HG03460 (cell line): ENCODE measurements around the gene RHD.
"Not testable (repeated sequence)": the region's sequence is repeated elsewhere in the genome, so short reads cannot be mapped to it uniquely, and the experiment has no call there.

Experiments used
- ATAC-seq: cut with Tn5 transposase; IDR thresholded peaks from one replicate; pipeline ENCODE4 v1.9.1; 2021; ENCODE audit not compliant: unreplicated experiment

The RHD gene

GRCh38 chr1:25302330-25302729, 30.0 kb downstream of the RHD start:
- ATAC-seq: not testable (repeated sequence)

GRCh38 chr1:25304936-25305335, 32.6 kb downstream of the RHD start:
- ATAC-seq: not testable (repeated sequence)

- ATAC-seq: not testable (repeated sequence)
These were observed 35.9 kb downstream of the RHD start for GRCh38 chr1:25308168-25308567.

- ATAC-seq: not testable (repeated sequence)
These were observed 36.8 kb downstream of the RHD start for GRCh38 chr1:25309085-25309484.

GRCh38 chr1:25309486-25309885, 37.2 kb downstream of the RHD start:
- not testable (repeated sequence) for ATAC-seq

- ATAC-seq: not testable (repeated sequence)
These were observed 40.6 kb downstream of the RHD start for GRCh38 chr1:25312806-25313470.

- not testable (repeated sequence) for ATAC-seq
These were observed 48.1 kb downstream of the RHD start for GRCh38 chr1:25320314-25320938.

GRCh38 chr1:25322127-25322526, 49.8 kb downstream of the RHD start:
- not testable (repeated sequence) for ATAC-seq

- ATAC-seq: not testable (repeated sequence)
These were observed 52.1 kb downstream of the RHD start for GRCh38 chr1:25324407-25324806.

- ATAC-seq: not testable (repeated sequence)
These were observed 55.8 kb downstream of the RHD start for GRCh38 chr1:25327864-25328790.

GRCh38 chr1:25328791-25329185, 56.5 kb downstream of the RHD start:
- ATAC-seq: not testable (repeated sequence)

- not testable (repeated sequence) for ATAC-seq
These were observed 57.0 kb downstream of the RHD start for GRCh38 chr1:25329336-25329735.

GRCh38 chr1:25329950-25330349, 57.6 kb downstream of the RHD start:
- ATAC-seq: not testable (repeated sequence)

- ATAC-seq: peak; percentile 34
These were observed 64.6 kb downstream of the RHD start for GRCh38 chr1:25336922-25337354.

GRCh38 chr1:25337483-25338187, 65.3 kb downstream of the RHD start:
- ATAC-seq: peak; percentile 37

- peak; percentile 59 for ATAC-seq
These were observed 66.1 kb downstream of the RHD start, which contains the start of gene TMEM50A for GRCh38 chr1:25338188-25338981. Gene TMEM50A, plus strand, starts transcription at chr1:25338334. Its CDS starts 2,153 bp downstream, at chr1:25340487.

- no peak for ATAC-seq
These were observed 66.7 kb downstream of the RHD start for GRCh38 chr1:25338986-25339385.

- no peak for ATAC-seq
These were observed 69.4 kb downstream of the RHD start for GRCh38 chr1:25341746-25342145.

GRCh38 chr1:25342846-25343245, 70.5 kb downstream of the RHD start:
- ATAC-seq: no peak

GRCh38 chr1:25343872-25344271, 71.6 kb downstream of the RHD start:
- no peak for ATAC-seq
